ENCODE results near the gene PLCH2.

DNA sequence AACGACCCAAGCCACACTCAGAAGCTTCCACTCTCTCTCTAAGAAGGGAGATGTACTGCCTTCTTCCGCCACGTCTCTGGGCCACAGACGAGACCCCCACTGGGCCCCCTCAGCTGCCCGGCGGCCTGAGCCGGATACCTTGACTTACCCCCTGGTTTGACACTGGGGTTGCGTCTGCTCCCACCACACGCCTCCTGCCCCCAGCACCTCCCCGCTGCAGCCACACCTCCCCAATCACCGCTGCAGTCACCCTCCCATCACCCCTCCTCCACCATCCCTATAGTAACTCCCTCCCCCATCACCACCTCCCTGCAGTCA lies 39.6 kb downstream of the PLCH2 start:
- TF ChIP-seq, protein P1, sequence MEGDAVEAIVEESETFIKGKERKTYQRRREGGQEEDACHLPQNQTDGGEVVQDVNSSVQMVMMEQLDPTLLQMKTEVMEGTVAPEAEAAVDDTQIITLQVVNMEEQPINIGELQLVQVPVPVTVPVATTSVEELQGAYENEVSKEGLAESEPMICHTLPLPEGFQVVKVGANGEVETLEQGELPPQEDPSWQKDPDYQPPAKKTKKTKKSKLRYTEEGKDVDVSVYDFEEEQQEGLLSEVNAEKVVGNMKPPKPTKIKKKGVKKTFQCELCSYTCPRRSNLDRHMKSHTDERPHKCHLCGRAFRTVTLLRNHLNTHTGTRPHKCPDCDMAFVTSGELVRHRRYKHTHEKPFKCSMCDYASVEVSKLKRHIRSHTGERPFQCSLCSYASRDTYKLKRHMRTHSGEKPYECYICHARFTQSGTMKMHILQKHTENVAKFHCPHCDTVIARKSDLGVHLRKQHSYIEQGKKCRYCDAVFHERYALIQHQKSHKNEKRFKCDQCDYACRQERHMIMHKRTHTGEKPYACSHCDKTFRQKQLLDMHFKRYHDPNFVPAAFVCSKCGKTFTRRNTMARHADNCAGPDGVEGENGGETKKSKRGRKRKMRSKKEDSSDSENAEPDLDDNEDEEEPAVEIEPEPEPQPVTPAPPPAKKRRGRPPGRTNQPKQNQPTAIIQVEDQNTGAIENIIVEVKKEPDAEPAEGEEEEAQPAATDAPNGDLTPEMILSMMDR (IDR thresholded peaks at IDR 0.05), result no peak
- no peak for TF ChIP-seq EZH2 (IDR thresholded peaks at IDR 0.05; ENCODE audit: borderline replicate concordance, insufficient read depth, low read depth, low read length, poor library complexity, severe bottlenecking)

Measured in B cell (primary cell).